Left hindlimb (tissue), 1 donor: ENCODE results near the gene BANP.
"Not testable (repeated sequence)": the region's sequence is repeated elsewhere in the genome, so short reads cannot be mapped to it uniquely, and the experiment has no call there.

Experiments used
- DNase-seq: peaks from one replicate; pipeline ENCODE4 v3.0.0-alpha.2; 2018

Gene BANP

GRCh38 chr16:88017587-88018101 lies 66.4 kb downstream of the BANP start:
- no peak for DNase-seq

- not testable (repeated sequence) for DNase-seq
Measured at GRCh38 chr16:88018382-88018781, 67.1 kb downstream of the BANP start.

- DNase-seq: peak; percentile 24
Measured at GRCh38 chr16:88019041-88019820, 68.0 kb downstream of the BANP start.

- DNase-seq: peak; percentile 16
Measured at GRCh38 chr16:88019821-88020515, 68.7 kb downstream of the BANP start.

DNA sequence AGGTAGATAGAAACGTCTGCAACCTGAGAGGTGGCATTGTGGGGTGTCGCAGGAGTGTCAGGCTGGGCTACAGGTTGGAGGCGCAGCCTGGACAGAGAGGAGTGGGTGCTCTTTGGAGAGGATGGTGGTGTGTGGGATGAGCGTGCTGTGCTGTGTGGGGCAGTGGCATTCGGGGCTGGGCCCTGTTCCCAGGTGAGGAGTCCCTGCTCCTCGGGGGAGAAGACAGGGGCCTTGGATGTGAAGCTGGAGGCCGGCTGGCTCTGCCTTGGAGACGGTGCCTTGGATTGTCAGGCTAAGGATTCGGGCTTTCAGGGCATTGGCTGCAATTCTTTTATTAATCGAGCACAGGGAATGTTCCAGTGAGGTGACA lies 69.3 kb downstream of the BANP start:
- DNase-seq: no peak

GRCh38 chr16:88021041-88021970 lies 70.1 kb downstream of the BANP start:
- DNase-seq: peak; percentile 23

DNA sequence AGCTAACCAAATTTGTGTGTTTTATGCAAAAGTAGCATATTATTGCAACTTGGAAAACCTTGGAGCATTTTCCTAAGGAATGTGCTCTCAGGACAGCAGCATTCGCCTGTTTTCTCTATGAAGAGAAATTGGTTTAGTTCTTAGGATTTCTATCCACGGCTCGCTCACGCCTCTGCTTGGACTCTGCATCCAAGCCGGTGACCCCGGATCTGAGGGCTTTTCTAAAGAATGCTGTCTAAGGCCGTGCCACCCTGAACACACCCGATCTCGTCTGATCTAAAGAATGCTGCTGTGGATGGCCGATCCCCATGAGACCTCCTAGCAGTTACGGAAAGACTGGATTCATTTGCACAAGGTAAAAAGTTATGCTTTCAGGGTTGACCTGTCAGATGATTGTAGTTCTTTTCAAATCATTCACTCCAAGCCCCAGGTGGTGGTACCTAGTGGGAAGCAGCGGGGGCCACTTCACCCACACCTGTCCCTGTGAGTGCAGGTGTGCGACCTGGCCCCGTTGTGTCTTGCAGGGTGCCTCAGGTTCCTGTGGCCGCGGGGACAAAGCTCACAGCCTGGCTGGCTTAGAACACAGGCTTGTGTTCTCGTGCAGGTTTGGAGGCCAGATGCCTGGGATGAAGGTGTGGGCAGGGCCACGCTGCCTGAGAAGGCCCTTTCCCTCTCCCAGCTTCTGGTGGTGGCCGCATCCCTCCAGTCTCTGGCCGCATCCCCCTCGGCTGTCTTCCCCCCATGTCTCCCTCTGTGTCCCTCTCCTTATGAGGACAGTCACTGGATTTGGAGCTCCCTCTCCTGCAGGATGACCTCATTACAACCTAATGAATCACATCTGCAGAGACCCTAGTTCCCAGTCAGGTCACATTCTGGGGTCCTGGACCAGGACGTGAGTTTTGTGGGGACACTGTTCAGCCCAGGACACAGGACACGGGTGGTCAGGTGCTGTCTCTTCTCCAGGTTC lies 71.1 kb downstream of the BANP start:
- DNase-seq: peak; percentile 23

- DNase-seq: peak; percentile 28
Measured at GRCh38 chr16:88023366-88023765, 72.1 kb downstream of the BANP start.

DNA sequence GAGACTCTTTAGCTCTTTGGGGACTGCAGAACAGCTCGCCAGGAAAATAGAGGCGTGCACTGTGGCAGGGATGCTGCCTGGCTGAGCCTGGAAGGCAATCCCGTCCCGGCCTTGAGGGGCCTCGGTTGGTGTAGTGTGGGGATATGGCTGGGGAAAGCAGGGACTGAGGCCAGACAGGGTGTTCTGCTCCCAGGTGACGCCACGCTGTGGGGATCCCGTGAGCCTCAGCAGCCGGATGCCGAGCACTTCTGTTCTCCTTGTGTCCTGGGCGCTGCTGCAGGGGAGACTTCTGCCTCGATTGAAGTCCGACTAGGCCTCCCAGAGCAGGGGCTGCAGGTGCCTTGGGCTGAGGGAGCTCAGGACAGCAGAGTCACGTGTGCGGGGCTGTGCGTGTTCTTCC lies 72.6 kb downstream of the BANP start:
- DNase-seq: peak; percentile 24

DNA sequence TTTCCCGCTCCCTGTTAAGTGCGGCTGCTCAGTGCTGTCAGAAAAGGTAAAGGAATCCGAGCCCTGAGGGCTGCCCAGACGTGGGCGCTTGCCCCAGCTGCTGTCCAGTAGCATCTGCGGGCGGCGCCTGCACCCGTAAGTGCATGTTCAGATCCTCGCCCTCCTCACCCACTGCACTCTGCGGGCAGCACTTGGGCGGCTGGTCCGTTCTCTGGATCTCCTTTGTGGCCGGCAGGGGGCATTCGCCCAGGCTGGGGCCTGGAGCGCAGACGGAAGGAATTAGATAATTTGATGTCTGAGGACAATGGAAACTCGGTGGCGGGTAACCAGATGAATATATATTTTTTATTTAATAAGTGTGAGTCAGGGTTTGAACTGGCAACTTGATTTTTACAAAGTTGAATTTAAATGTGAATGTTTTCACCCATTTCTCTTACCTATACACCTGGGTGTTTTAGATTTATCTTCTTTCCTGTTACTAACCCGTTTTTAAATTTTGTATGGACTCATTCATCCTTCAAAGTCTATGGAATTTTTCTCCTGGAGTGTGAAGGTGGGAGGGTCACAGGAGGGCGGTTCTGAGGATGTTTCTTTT lies 73.4 kb downstream of the BANP start:
- peak; percentile 61 for DNase-seq

DNA sequence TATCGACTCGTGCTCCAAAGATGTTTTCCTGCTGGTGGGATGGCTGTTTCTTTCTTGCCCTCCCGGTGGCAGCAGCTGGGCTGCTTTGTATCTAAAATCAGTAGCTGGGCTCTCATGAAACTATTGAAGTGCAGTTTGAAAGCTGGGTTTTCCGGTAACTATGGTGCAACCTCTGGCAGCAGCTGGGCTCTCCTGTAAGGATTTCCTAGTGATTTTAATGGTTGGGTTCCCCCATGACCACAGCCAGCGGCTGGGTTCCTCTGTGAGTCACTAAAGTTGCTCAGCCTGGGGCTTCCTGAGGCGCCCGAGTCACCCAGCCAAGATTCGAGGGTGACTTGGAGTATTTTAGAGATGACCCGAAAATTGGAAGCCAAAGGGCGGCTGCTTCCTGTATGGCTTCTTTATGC lies 73.9 kb downstream of the BANP start:
- peak; percentile 55 for DNase-seq

- not testable (repeated sequence) for DNase-seq
Measured at GRCh38 chr16:88025828-88026555, 74.8 kb downstream of the BANP start.

DNA sequence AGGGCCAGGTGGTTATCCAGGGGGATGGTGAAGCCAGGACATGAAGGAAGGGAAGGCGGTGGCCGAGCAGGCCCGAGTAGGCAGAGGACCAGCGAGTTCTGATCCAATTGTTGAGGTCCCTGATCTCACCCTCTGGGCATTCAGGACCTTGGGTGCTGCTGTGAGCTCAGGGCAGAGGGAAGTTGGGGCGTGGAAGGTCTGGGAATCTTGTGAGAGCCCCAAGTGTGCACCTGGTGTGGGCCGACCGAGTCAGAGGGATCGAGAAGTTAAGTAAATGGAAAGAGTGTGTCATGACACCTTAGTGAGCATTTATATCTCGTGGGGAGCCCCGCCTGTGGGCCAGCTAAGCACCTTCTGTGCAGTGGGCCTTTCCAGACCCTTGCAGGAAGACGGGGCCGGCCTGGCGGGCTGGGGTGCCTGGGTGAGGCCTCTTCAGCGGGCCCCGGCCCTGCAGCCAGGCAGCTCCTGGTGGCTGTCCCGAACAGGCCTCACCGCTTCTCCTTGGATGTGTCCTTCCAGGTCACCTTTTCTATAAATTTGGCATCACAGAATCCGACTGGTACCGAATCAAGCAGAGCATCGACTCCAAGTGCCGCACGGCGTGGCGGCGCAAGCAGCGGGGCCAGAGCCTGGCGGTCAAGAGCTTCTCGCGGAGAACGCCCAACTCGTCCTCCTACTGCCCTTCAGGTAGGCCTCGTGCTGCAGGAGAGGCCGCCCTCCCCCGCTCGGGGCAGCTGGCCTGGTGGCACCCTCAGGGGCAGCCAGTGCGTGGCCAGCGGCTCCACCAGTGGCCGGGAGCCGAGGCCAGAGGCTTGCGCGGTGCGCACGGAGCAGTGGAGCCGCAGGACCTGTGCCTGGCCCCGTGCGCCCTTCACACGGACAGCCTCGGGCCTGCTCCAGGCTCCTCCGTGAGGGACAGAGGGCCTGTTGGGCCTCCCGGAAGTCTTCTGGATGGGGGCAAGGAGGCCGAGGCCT lies 76.0 kb downstream of the BANP start:
- DNase-seq: peak; percentile 22

DNA sequence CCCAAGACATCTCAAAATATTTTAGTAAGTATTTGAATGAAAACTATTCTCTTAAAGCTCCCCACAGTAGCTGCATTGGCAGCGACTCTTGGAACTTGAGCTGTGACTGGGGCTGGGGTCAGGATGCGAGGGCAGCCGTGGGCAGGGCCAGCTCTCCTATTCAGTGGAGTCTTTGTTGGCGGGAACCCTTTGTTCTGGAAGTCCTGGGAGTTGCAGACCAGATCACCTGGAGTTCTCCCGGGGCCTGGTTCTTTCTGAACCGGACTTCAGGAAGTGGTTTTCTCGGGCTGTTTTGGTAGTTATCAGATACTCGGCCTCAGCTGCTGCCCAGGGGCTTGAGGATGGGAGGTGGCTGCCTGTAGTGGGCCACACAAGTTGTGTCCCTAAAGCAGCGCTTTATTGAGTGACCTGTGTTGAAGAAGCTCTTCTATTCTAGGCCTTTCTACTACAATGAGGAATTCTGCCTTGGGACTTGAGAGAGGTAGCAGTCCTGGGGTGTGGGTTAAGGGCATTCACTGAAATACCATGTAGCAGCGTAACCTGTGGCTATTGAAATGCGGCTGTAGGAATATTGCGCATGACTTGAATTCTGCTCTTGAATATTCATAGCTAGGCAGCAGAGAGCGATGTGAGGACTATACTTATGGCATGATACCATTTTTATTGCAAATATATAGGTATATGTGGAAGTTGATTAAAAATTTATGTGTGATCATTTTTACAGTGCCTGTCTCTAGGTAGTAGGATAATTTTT lies 77.1 kb downstream of the BANP start:
- DNase-seq: not testable (repeated sequence)

GRCh38 chr16:88030498-88030897 lies 79.3 kb downstream of the BANP start:
- DNase-seq: no peak

GRCh38 chr16:88030961-88031360 lies 79.7 kb downstream of the BANP start:
- not testable (repeated sequence) for DNase-seq

- not testable (repeated sequence) for DNase-seq
Measured at GRCh38 chr16:88033003-88033740, 81.9 kb downstream of the BANP start.

GRCh38 chr16:88034770-88035169 lies 83.5 kb downstream of the BANP start:
- no peak for DNase-seq
